ENCODE measurements around the gene FAM168A. TPM values are rescaled to one million over a fixed set of nuclear protein-coding genes. Genes with fewer than 3 reads are reported as not detected.

The FAM168A gene
- total and polyA plus RNA-seq, 2 of the 8 experiments (the other 6 are each of a cell fraction or from before 2014, with no cell fraction given): 17.1 to 21.6 TPM

DNA sequence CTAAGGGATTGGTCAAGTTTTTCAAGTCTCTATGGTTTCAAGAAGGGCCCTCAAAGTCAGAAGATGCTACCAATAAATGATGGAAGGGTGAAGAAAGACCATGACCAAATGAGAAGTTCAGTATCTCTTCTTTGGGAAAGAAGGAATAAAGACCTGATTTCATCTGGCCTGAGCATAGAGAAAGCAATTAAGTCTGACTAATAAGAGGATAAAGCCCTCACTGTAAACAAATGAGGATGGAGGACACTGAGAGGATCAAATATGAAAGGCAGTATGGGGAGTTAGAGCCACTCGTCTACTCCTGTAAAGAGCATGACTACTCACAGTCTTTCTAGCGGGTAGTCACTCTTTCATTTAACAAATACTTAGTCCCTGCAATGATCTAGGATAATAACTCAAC is 44.6 kb downstream of the FAM168A start (continued):
- TF ChIP-seq NANOG (IDR thresholded peaks at IDR 0.05; ENCODE audit: insufficient read depth, low read depth, low read length, poor library complexity, severe bottlenecking) (no peak), CBX5 (IDR thresholded peaks at IDR 0.05; ENCODE audit: low read depth, low read length) (no peak), POU5F1 (IDR thresholded peaks at IDR 0.05; ENCODE audit: low read depth, low read length) (no peak), RXRA (IDR thresholded peaks at IDR 0.05; ENCODE audit: insufficient read depth, low read depth, low read length) (no peak)
- TF ChIP-seq, protein P1, sequence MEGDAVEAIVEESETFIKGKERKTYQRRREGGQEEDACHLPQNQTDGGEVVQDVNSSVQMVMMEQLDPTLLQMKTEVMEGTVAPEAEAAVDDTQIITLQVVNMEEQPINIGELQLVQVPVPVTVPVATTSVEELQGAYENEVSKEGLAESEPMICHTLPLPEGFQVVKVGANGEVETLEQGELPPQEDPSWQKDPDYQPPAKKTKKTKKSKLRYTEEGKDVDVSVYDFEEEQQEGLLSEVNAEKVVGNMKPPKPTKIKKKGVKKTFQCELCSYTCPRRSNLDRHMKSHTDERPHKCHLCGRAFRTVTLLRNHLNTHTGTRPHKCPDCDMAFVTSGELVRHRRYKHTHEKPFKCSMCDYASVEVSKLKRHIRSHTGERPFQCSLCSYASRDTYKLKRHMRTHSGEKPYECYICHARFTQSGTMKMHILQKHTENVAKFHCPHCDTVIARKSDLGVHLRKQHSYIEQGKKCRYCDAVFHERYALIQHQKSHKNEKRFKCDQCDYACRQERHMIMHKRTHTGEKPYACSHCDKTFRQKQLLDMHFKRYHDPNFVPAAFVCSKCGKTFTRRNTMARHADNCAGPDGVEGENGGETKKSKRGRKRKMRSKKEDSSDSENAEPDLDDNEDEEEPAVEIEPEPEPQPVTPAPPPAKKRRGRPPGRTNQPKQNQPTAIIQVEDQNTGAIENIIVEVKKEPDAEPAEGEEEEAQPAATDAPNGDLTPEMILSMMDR (IDR thresholded peaks at IDR 0.05; ENCODE audit: control extremely low read depth in 1 of 3, insufficient read depth in 1 of 3, low read depth in 1 of 3, low read length in 3 of 3): no peak

Data from H1 (cell line).